22Rv1 (cell line): ENCODE data around the gene DNM1L.

Experiments
- ZFX ChIP-seq: fragments of 450-650 bp; IDR thresholded peaks from 2 replicates; pipeline ENCODE4 v1.6.1; 2017; ENCODE audit warnings: antibody characterized with exemption, borderline replicate concordance
- TF ChIP-seq, protein P1 (sequence below): fragments of 450-650 bp; IDR thresholded peaks from 2 replicates; pipeline ENCODE4 v1.5.1; 2017; ENCODE audit warnings: mild to moderate bottlenecking

DNA sequence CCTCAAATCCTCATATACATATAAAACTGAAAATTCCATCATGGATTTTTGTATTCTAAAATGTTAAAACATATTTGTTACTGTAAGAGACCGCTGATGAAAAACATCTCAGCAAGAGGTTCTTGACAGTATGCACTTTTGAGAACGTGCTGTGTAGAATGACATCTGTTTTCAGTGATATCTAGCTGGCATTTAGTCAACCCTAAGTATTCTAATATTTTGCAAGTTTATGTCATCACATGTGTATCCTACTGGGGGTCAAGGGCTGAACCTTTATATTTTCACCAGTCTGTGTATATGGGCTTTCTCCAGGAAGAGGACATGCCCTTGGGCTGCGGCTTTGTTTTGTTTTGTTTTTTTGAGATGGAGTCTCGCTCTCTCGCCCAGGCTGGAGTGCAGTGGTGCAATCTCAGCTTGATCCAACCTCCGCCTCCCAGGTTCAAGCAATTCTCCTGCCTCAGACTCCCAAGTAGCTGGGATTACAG lies 98.6 kb downstream of the DNM1L start:
- TF ChIP-seq, protein P1, sequence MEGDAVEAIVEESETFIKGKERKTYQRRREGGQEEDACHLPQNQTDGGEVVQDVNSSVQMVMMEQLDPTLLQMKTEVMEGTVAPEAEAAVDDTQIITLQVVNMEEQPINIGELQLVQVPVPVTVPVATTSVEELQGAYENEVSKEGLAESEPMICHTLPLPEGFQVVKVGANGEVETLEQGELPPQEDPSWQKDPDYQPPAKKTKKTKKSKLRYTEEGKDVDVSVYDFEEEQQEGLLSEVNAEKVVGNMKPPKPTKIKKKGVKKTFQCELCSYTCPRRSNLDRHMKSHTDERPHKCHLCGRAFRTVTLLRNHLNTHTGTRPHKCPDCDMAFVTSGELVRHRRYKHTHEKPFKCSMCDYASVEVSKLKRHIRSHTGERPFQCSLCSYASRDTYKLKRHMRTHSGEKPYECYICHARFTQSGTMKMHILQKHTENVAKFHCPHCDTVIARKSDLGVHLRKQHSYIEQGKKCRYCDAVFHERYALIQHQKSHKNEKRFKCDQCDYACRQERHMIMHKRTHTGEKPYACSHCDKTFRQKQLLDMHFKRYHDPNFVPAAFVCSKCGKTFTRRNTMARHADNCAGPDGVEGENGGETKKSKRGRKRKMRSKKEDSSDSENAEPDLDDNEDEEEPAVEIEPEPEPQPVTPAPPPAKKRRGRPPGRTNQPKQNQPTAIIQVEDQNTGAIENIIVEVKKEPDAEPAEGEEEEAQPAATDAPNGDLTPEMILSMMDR = no peak
- no peak for TF ChIP-seq ZFX
